HT-29 (cell line): Measurements from ENCODE around the gene PLSCR2. TPM values are rescaled to one million over a fixed set of nuclear protein-coding genes. Genes with fewer than 3 reads are reported as not detected.
A peak's percentile ranks its signal among the peaks of the same experiment; 100 is the strongest.
"Not testable (repeated sequence)": the region's sequence is repeated elsewhere in the genome, so short reads cannot be mapped to it uniquely, and the experiment has no call there.

ENCODE experiments used
- DNase-seq: peaks from one replicate; pipeline ENCODE4 v3.0.0-alpha.2; 2015; ENCODE audit warnings: low spot score
- total RNA-seq: library from RNA; depleted of rRNA; stranded (reverse); fragments of >200 nt; shearing (Covaris generic); gene quantifications from 2 replicates; pipeline ENCODE4 v1.2.3, GENCODE V29; 2014; rRNA removed

Gene PLSCR2
- total RNA-seq, result not detected in 2 replicates

GRCh38 chr3:146469150-146470017 lies at the start of gene PLSCR2:
Gene PLSCR2, minus strand, starts transcription at chr3:146469561. Its CDS starts 9,657 bp downstream, at chr3:146459904.
- no peak for DNase-seq

GRCh38 chr3:146517684-146518435 lies 48.5 kb upstream of the PLSCR2 start:
- DNase-seq, result no peak

GRCh38 chr3:146513386-146514051 lies 44.2 kb upstream of the PLSCR2 start:
- DNase-seq, result no peak

- peak; percentile 45 for DNase-seq
These were observed 42.2 kb upstream of the PLSCR2 start for GRCh38 chr3:146511402-146512134.

GRCh38 chr3:146507331-146508120 lies 38.2 kb upstream of the PLSCR2 start:
- DNase-seq, result no peak

- DNase-seq, result no peak
These were observed 36.2 kb upstream of the PLSCR2 start for GRCh38 chr3:146505516-146505915.

- no peak for DNase-seq
These were observed 35.3 kb upstream of the PLSCR2 start for GRCh38 chr3:146504498-146505197.

GRCh38 chr3:146503461-146504202 lies 34.3 kb upstream of the PLSCR2 start:
- DNase-seq, result peak; percentile 91

GRCh38 chr3:146502887-146503460 lies 33.6 kb upstream of the PLSCR2 start:
- no peak for DNase-seq

- no peak for DNase-seq
These were observed 32.4 kb upstream of the PLSCR2 start for GRCh38 chr3:146501752-146502151.

GRCh38 chr3:146499701-146500100 lies 30.3 kb upstream of the PLSCR2 start:
- DNase-seq, result no peak

GRCh38 chr3:146498002-146498736 lies 28.8 kb upstream of the PLSCR2 start:
- no peak for DNase-seq

- DNase-seq, result not testable (repeated sequence)
These were observed 27.9 kb upstream of the PLSCR2 start for GRCh38 chr3:146497145-146497843.

GRCh38 chr3:146496726-146497125 lies 27.4 kb upstream of the PLSCR2 start:
- no peak for DNase-seq

GRCh38 chr3:146496251-146496650 lies 26.9 kb upstream of the PLSCR2 start:
- DNase-seq, result no peak

GRCh38 chr3:146493761-146494160 lies 24.4 kb upstream of the PLSCR2 start:
- no peak for DNase-seq

GRCh38 chr3:146493221-146493620 lies 23.9 kb upstream of the PLSCR2 start:
- no peak for DNase-seq
